K562 (cell line): ENCODE measurements around the gene CNOT4. TPM values are rescaled to one million over a fixed set of nuclear protein-coding genes. Genes with fewer than 3 reads are reported as not detected.

Experiments
- ARNT ChIP-seq, 2 experiments: fragments of 450-650 bp; IDR thresholded peaks; 2 replicates each; pipeline ENCODE4 v1.6.1; 2016; ENCODE audit warnings: mild to moderate bottlenecking in 1 of 2
- BCL6 ChIP-seq: fragments of 250-450 bp; sonication (Bioruptor Pico); IDR thresholded peaks from 2 replicates; pipeline ENCODE4 v1.4.0; 2020
- DACH1 ChIP-seq: fragments of 450-650 bp; IDR thresholded peaks from 2 replicates; pipeline ENCODE4 v1.6.1; 2018; ENCODE audit not compliant: partially characterized antibody
- EP400 ChIP-seq: fragments of 450-650 bp; IDR thresholded peaks from 2 replicates; pipeline ENCODE4 v1.6.1; 2017; ENCODE audit warnings: antibody characterized with exemption, mild to moderate bottlenecking, moderate library complexity
- GTF2F1 ChIP-seq: IDR thresholded peaks from 2 replicates; pipeline ENCODE4 v1.6.1; 2011; ENCODE audit warnings: low read depth, low read length, improper control_type of control experiment
- KLF13 ChIP-seq: fragments of 450-650 bp; IDR thresholded peaks from 2 replicates; pipeline ENCODE4 v1.6.1; 2016; ENCODE audit warnings: missing genetic modification characterization, low read depth, mild to moderate bottlenecking, missing compliant biosample characterization, moderate library complexity, borderline replicate concordance
- NONO ChIP-seq, 2 experiments: fragments of 200-400 bp in 1 of 2; fragments of 450-650 bp in 1 of 2; formaldehyde crosslinking in 1 of 2; IDR thresholded peaks; 2 replicates each; pipeline ENCODE4 v1.6.1; 2017; ENCODE audit warnings: low read depth in 2 of 2, mild to moderate bottlenecking in 2 of 2, moderate library complexity in 2 of 2, low read length in 1 of 2
- RNF219 ChIP-seq: fragments of 250-450 bp; sonication (Bioruptor Pico); IDR thresholded peaks from 2 replicates; pipeline ENCODE4 v1.5.0; 2022; ENCODE audit warnings: mild to moderate bottlenecking
- SNRNP70 ChIP-seq: fragments of 200-400 bp; formaldehyde crosslinking; optimal IDR thresholded peaks from 2 replicates; pipeline ENCODE3; 2017; ENCODE audit warnings: low read depth, low read length
- SREBF2 ChIP-seq: sonication (generic); formaldehyde crosslinking; IDR thresholded peaks from 2 replicates; pipeline ENCODE4 v1.4.0; 2020; ENCODE audit warnings: mild to moderate bottlenecking, missing genetic modification reagents
- TEAD2 ChIP-seq: fragments of 450-650 bp; IDR thresholded peaks from 2 replicates; pipeline ENCODE4 v1.6.1; 2016; ENCODE audit warnings: missing genetic modification characterization, control low read depth, missing compliant biosample characterization
- TRIM28 ChIP-seq: fragments of 450-650 bp; IDR thresholded peaks from 2 replicates; pipeline ENCODE4 v1.6.1; 2017
- U2AF2 ChIP-seq: fragments of 200-400 bp; formaldehyde crosslinking; optimal IDR thresholded peaks from 2 replicates; pipeline ENCODE3; 2017; ENCODE audit warnings: low read depth, mild to moderate bottlenecking, low read length
- ZC3H4 ChIP-seq: sonication (generic); formaldehyde crosslinking; IDR thresholded peaks from 2 replicates; pipeline ENCODE4 v1.9.0; 2021; ENCODE audit warnings: missing genetic modification reagents, borderline replicate concordance
- ZC3H8 ChIP-seq: fragments of 450-650 bp; IDR thresholded peaks from 2 replicates; pipeline ENCODE4 v1.6.1; 2017
- ZNF253 ChIP-seq: fragments of 250-450 bp; sonication (Bioruptor Pico); conservative IDR thresholded peaks from 2 replicates; pipeline ENCODE4 v1.6.1; 2021; ENCODE audit warnings: mild to moderate bottlenecking
- ZNF445 ChIP-seq: fragments of 250-450 bp; sonication (Bioruptor Pico); IDR thresholded peaks from 2 replicates; pipeline ENCODE4 v1.4.0; 2020; ENCODE audit warnings: low read depth, mild to moderate bottlenecking, moderate library complexity
- ZNF57 ChIP-seq: fragments of 450-650 bp; formaldehyde crosslinking; IDR thresholded peaks from 2 replicates; pipeline ENCODE4 v1.4.0; 2020; ENCODE audit warnings: mild to moderate bottlenecking, moderate library complexity
- ZNF764 ChIP-seq: fragments of 250-450 bp; sonication (Bioruptor Pico); IDR thresholded peaks from 2 replicates; pipeline ENCODE4 v1.4.0; 2020; ENCODE audit warnings: low read depth, mild to moderate bottlenecking, moderate library complexity
- polyA plus RNA-seq, 8 experiments: library from polyadenylated mRNA; depleted of rRNA in 4 of 8; stranded (reverse) in 5 of 8; unstranded in 3 of 8; fragments of >200 nt; fragmentation: Nextera tagmentation in 2 of 8; fragmentation: Illumina TruSeq in 1 of 8; extraction: Ambion mirVana in 2 of 8; extraction: Trizol in 1 of 8; gene quantifications; 2 replicates each; pipeline versions ENCODE4 v1.2.1 to v1.2.3, GENCODE V29; 2011 to 2014; ENCODE audit warnings: inconsistent platforms in 1 of 8, missing spikeins in 1 of 8
- total RNA-seq, 7 experiments: library from RNA; depleted of rRNA in 6 of 7; stranded (reverse); fragments of >200 nt in 6 of 7; fragmentation: Illumina TruSeq in 2 of 7; extraction: Trizol in 2 of 7; gene quantifications; 2 replicates each; pipeline versions ENCODE4 v1.2.1 to v1.2.3, GENCODE V29; 2011 to 2021; ENCODE audit warnings: low replicate concordance in 1 of 7
- TF ChIP-seq, protein P1 (sequence below): fragments of 450-650 bp; IDR thresholded peaks from 2 replicates; pipeline ENCODE4 v1.6.1; 2016; ENCODE audit warnings: low read depth

The CNOT4 gene
- total and polyA plus RNA-seq, 9 of the 15 experiments (the other 6 are each of a cell fraction or from before 2014, with no cell fraction given), result 8.6 to 24.1 (median 15.4) TPM

DNA sequence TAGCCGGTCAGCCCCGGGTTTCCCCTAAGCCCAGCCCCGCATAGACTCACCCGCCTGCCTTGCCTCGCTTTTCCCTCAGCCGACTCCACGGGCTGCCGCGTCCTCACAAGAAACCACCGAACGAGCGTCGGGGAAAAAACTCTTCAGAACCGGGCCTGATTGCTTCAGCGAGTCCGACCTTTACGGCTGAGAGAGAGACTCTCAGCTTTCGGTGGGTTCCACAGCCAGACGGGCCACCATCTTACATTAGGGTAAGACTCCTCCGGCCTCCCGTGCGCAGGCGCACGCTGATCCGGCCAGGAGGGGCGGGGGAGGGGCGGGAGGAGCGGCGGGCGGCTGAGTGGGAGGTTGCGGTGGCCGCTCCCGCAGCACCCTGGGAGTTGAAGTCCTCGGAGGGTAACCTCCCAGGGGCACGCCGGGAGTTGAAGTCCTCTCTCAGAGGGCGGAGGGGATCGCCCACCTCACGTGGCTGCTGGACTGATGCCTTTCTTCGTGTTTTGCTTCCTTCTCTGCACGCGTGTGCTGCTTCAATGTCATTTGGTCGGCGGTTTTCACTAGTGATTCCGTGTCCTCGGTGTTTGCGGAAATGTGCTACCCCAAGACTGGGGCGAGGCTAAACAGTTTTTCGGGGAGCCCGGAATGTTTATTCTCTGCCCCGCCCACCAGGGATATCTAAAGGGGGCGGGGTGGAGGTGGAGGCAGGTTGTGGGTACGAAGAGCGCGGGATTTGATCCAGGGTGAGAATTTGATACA lies at the start of gene CNOT4 (continued):
- TF ChIP-seq, protein P1, sequence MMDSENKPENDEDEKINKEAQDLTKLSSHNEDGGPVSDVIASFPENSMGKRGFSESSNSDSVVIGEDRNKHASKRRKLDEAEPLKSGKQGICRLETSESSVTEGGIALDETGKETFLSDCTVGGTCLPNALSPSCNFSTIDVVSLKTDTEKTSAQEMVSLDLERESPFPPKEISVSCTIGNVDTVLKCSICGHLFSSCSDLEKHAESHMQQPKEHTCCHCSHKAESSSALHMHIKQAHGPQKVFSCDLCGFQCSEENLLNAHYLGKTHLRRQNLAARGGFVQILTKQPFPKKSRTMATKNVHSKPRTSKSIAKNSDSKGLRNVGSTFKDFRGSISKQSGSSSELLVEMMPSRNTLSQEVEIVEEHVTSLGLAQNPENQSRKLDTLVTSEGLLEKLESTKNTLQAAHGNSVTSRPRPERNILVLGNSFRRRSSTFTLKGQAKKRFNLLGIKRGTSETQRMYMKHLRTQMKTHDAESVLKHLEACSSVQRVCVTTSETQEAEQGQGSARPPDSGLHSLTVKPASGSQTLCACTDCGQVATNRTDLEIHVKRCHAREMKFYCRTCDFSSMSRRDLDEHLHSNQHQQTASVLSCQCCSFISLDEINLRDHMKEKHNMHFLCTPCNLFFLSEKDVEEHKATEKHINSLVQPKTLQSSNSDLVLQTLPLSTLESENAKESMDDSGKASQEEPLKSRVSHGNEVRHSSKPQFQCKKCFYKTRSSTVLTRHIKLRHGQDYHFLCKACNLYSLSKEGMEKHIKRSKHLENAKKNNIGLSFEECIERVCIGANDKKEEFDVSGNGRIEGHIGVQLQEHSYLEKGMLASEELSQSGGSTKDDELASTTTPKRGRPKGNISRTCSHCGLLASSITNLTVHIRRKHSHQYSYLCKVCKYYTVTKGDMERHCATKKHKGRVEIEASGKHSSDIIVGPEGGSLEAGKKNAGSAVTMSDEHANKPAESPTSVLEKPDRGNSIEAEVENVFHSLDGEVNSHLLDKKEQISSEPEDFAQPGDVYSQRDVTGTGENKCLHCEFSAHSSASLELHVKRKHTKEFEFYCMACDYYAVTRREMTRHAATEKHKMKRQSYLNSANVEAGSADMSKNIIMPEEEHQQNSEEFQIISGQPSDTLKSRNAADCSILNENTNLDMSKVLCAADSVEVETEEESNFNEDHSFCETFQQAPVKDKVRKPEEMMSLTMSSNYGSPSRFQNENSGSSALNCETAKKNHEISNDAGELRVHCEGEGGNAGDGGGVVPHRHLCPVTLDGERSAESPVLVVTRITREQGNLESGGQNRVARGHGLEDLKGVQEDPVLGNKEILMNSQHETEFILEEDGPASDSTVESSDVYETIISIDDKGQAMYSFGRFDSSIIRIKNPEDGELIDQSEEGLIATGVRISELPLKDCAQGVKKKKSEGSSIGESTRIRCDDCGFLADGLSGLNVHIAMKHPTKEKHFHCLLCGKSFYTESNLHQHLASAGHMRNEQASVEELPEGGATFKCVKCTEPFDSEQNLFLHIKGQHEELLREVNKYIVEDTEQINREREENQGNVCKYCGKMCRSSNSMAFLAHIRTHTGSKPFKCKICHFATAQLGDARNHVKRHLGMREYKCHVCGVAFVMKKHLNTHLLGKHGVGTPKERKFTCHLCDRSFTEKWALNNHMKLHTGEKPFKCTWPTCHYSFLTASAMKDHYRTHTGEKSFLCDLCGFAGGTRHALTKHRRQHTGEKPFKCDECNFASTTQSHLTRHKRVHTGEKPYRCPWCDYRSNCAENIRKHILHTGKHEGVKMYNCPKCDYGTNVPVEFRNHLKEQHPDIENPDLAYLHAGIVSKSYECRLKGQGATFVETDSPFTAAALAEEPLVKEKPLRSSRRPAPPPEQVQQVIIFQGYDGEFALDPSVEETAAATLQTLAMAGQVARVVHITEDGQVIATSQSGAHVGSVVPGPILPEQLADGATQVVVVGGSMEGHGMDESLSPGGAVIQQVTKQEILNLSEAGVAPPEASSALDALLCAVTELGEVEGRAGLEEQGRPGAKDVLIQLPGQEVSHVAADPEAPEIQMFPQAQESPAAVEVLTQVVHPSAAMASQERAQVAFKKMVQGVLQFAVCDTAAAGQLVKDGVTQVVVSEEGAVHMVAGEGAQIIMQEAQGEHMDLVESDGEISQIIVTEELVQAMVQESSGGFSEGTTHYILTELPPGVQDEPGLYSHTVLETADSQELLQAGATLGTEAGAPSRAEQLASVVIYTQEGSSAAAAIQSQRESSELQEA, result no peak; the same call in 1 of the 2 replicates
- peak; percentile 14 to 15; a peak in 2 of 4 replicates for TF ChIP-seq ARNT (IDR thresholded peaks at IDR 0.05)
- 0 out of 2 replicates have a peak, but pooled peaks have one; percentile 36 for TF ChIP-seq TEAD2
- no peak for TF ChIP-seq ZC3H4 (CRISPR knock-in tag)
- TF ChIP-seq RNF219 (CRISPR knock-in tag), result no peak
- peak; percentile 34 for TF ChIP-seq TRIM28
- TF ChIP-seq BCL6, result no peak
- TF ChIP-seq NONO (IDR thresholded peaks at IDR 0.05; ENCODE audit: low read depth in 2 of 2, low read length in 1 of 2), result no peak
- TF ChIP-seq ZNF764 (CRISPR knock-in tag), result 0 out of 2 replicates have a peak, but pooled peaks have one; percentile 40
- TF ChIP-seq ZNF57 (CRISPR knock-in tag), result no peak
- 0 out of 2 replicates have a peak, but pooled peaks have one; percentile 40 for TF ChIP-seq ZC3H8
- TF ChIP-seq DACH1, result no peak
- peak; percentile 87 for TF ChIP-seq EP400
- TF ChIP-seq ZNF253 (CRISPR knock-in tag), result no peak
- TF ChIP-seq ZNF445 (CRISPR knock-in tag), result no peak
- TF ChIP-seq U2AF2, result no peak
- TF ChIP-seq GTF2F1, result no peak
- TF ChIP-seq KLF13 (tag), result peak; percentile 99
- no peak for TF ChIP-seq SNRNP70
- TF ChIP-seq SREBF2 (CRISPR knock-in tag), result no peak
